Breast epithelium (tissue), 3 donors: ENCODE measurements around the gene FHOD3.

Experiments used
- CTCF ChIP-seq, 3 donors: fragments of 450-650 bp; IDR thresholded peaks; one replicate each; pipeline ENCODE4 v1.5.1; 2016 to 2017; ENCODE audit warnings: antibody characterized with exemption in 3 of 3, mild to moderate bottlenecking in 3 of 3, moderate library complexity in 3 of 3
- POLR2A ChIP-seq: fragments of 450-650 bp; IDR thresholded peaks from one replicate; pipeline ENCODE4 v1.6.1; 2016; ENCODE audit warnings: antibody characterized with exemption, mild to moderate bottlenecking, moderate library complexity

GRCh38 chr18:36818652-36819051 lies 521.1 kb downstream of the FHOD3 start:
- TF ChIP-seq CTCF (IDR thresholded peaks at IDR 0.05) = no peak
- TF ChIP-seq POLR2A = no peak
